Caki2 (cell line): ENCODE measurements around the gene HIVEP2. TPM values are rescaled to one million over a fixed set of nuclear protein-coding genes. Genes with fewer than 3 reads are reported as not detected.

ENCODE experiments used
- DNase-seq: peaks from one replicate; pipeline ENCODE4 v3.0.0-alpha.2; 2015; ENCODE audit warnings: low read depth
- in situ Hi-C: cut with HindIII; loops from 2 replicates; pipeline ENCODE4 v1.10.0; 2016; ENCODE audit warnings: low sequenced_read_pairs, low pct_unique_long_range_greater_than_20kb, mixed read lengths
- total RNA-seq: library from RNA; depleted of rRNA; stranded (reverse); fragments of >200 nt; shearing (Covaris generic); gene quantifications from 2 replicates; pipeline ENCODE4 v1.2.3, GENCODE V29; 2014; ENCODE audit warnings: low replicate concordance

HIVEP2 gene
- total RNA-seq, 1 experiment from 2014 or later = 3.5 TPM

DNA sequence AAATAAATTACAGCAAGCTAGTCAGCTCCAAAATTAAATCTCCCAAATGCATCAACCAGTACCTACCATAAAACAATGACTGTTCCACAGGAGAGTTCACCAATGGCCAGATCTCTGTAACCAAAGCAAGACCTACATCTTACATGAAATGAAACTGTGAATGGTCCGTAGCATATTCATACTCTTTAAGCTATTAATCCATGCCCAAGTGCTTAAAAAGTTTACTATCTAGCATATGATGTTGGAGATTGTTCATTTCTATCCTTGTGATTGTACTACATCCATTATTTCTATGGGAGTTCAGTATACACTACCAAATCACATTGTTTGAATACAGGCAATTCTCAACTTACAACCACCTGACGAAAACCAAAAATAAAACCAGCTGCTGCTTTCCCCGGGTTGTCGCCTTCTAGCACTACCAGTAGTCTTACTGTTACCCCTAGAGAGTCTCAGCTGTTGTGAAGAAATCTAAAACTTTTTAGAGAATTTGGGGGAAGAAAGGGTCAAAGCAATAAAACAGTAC, 38.0 kb downstream of the HIVEP2 start:
- in situ Hi-C loops = no loop called here
- no peak for DNase-seq

DNA sequence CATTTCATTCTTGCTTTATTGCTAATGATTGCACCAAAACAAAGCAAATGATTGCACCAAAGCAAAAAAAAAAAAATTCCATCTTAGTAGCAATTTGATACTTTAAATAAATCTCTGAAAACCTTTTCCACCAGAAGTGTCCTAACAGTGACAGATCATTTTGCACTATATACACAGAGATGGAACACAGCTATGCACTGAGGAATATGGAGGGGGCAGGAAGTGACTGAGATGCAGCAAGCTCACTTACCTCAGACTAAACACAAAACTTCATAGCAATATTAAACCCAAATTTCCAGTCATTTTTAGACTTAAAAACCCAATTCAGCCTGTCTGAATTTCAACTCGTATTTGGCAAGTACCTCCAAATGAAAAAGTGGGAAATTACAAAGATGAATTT, 41.2 kb downstream of the HIVEP2 start:
- in situ Hi-C loops = no loop called here
- no peak for DNase-seq

DNA sequence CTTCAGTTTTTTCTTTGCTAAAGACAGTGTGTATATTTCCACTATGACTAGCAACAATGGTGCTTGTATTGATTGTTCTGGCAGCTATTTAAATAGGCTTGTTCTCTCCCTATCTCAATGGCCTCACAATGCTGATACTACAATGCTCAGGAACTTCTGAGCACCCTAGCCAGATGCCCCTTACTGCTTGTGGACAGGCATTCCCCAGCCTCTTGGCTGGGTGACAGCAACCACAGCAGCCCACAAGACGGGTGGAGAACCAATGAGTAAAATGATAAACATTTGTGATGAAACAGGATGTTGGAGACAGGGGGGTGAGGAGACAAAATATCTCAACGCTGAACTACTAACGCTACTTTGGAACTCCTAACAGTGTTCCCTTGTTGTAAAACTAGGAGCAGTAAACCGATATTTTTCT, 42.3 kb downstream of the HIVEP2 start:
- in situ Hi-C loops = no loop called here
- peak; percentile 79 for DNase-seq

DNA sequence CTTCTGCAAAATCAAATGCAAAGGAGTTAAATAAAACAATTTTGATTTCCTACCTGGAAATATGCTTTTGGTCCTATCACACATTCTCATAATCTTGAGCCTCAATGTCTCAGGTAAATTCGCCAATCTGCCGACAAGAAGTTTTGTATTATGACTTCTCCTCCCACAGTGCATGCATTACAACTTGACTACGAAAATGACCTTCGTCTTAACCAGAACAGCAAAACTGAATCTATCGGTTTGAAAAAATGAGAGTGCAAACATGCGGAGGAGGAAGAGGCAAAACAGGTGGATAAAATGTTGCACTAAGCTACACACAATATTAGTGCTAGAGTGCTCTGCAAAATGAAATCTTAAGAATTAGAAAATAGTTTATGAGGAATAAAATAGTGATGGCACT, 43.4 kb downstream of the HIVEP2 start:
- in situ Hi-C loops = no loop called here
- DNase-seq = no peak

DNA sequence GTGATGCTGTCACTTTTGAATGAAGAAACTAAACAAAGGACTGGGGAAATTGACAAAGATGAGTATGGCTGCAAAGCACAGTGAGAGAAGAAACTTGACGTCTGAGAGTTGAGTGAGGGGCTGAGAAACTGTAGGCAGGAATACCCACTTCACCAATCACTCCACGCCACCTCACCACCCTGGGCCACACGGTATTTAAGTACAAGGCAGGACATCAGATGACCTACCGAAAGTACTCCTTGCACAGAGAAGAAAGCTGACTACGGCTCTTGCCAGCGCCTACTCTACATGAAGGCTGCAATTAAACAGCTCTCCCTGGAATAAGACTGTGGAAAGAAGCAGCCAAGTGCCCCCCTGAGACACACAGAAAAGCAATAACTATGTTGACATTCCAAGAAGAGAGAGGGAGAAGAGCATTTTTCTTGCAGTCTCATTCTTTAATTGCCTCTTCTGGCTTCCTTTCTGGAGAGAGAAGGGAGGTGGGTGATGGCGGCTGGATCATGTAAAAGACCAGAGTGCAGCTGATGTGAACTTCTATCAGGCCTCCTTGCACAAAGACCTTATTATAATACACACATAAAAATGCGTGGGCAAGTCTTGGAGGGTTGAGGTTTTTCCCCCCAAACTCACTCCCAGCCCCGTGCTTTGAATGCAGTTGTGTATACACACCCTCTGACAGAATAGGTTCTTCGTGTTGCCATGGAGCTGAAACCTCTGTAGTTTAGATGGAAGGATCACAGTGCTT, 44.6 kb downstream of the HIVEP2 start:
- no peak for DNase-seq
- in situ Hi-C loops = no loop called here

DNA sequence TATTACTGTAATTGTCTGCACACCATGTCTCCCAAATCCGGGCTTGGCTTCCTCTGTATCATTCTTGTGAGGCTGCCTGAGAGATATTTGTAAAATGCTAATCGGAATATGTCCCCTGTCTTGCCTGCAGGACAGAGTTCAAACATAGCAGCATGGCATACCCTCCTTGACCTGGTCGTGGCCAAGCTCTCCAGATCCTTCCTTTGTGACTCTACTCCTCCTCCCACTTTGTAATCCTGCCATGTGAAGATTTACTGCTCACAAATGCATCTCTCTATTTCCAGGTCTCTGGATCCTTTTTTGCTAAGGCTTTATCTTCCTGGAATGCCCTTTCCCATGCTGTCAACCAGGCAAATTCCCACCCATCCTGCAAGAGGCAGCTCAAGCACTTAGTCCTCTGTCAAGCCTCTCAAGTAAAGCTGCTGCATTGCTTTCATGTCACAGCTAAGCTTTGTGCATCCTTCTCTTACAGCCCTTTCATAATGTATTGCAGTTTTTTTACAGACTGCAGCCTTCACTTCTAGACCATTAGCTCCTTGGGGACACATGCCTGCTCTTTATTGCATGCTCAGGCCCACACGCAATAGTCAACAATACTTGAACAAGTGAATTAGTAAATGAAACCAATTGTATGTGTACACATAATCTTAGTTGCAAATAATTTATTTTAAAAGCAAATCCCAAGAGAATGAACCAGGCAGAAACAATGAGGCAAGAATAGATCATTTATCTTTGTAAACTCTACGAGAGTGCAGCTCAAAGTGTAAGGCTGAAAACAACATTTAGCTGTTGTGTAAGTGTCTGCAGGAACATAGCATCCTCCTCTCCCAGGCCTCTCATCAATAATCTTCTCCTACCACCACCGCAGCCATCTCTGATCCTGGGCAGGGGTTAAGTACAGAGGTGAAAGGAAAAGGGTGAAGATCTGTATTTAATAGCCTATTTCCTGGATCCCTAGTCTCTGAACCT, 45.8 kb downstream of the HIVEP2 start:
- no peak for DNase-seq
- in situ Hi-C loops = no loop called here

DNA sequence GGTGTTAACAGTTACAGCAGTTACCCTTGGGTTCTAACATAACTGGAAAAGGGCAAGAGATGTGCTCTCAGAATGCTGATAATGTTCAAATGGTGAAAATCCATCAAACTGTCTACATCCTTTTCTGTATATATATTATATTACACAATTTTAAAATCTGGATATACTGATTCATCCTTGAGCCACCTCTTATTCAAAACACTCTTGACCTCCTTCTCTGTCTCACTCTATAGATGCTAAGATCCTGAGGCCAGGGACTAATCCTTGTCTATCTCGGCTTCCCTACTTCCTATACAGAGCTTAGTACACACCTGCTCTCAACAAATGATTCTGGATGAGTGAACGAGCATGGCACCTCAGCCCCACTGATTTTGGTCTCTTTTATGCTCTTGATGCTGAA, 47.3 kb downstream of the HIVEP2 start:
- DNase-seq = no peak
- in situ Hi-C loops = no loop called here

DNA sequence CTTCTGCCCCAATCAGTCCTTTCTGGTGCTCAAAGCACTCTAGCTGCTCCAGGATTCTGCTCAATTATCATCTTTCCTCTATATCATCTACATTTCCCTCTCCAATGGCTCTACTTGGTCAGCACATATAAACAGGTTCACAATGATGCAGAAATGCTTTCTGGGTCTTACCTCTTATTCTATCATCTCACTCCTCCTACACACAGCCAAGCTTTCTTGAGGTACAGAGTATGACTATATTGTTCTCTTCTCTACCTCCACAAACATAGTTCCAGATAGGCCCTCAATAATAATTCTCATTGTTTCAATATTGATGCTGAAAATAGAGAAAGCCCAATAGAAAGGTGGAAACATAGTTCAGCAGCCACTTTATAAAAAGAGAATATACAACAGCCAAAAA, 48.2 kb downstream of the HIVEP2 start:
- DNase-seq = no peak
- in situ Hi-C loops = no loop called here

DNA sequence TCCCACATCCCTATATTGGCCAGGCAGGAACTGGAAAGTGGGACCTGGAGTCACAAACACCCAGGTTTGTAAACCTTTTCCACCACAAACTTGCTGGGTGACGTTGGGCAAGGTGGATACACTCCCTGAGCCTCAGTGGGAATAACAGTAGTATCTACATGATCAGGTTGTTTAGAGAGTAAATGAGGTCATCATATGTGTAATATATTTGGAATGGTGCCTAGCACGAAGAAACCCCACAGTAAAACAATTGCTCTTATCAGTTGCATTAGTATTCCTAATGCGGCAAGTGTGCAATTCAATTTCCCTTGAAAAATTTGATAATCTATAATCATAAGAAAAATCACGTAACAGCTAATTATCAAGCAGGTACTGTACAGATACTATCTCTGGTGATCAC, 51.9 kb downstream of the HIVEP2 start:
- no peak for DNase-seq
- in situ Hi-C loops = no loop called here

DNA sequence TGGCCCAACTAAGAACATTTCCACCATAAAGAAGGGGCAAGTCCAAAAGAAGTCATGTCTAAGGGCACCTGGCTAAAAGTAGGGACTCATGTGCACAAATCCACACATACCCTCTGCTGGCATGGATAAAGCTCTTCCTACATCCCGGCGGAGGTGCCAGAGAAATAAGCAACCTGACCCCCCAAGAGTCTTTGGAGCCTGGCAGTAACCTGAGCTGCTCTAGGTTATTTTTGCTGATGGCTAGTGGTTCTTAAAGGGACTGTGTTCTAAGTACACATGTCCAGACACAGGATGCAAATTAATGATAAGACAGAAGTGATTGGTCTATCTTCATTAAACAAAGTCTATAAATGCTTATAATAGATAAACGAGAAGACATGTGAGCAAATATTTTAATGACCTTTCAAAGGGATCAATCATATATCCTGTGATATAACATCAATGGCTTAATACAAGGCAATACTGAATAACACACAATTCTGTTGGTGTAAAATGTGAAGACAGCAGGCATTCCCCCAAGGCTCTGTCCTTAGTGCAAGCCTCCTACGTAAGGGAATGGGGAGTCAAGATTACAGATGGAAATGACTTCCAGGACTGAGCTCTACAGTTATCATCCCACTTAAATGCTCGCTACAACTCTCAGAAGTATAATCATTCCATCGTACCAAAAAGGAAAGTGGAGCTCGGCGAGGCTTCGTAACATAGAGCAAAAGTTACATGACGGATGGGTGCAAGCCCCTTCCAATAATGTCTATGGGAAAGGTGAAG, 52.5 kb downstream of the HIVEP2 start:
- no peak for DNase-seq
- in situ Hi-C loops = no loop called here

DNA sequence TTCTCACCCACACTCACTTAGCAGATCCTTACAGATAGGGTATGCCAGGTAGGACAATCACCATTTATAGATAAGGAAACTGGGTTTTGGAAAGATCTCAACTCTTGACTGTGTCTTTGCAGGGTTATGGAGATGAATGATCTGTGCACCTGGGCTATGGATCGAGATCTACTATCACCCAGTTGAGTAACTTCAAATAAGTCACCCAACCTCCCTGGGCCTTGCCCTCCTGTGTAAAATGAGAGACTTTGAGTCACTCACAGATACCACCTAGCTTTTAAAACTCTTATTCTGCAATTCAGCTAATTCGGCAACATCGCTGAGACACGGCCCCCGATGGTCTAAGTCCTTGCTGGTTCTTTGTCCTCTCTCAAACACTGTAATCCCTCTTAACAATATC, 53.5 kb downstream of the HIVEP2 start:
- no peak for DNase-seq
- in situ Hi-C loops = no loop called here

DNA sequence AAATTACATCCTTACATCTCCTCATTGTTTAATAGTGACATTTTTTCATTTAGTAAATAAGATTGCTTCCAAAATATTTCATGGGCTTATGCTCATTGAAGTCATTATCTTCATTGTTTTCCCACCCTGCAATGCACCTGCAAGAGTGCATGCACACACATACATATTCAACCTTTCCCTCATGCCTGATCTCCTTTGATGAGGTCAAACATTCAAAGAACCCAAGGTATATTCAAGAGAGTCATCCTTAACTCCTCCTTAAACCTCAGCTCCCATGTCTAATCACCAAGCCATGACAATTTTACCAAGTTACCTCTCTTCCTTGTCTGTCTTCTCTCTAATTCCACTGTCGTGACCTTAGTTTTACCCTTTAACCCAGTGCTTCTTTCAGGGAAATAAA, 56.5 kb downstream of the HIVEP2 start:
- in situ Hi-C loops = no loop called here
- no peak for DNase-seq

DNA sequence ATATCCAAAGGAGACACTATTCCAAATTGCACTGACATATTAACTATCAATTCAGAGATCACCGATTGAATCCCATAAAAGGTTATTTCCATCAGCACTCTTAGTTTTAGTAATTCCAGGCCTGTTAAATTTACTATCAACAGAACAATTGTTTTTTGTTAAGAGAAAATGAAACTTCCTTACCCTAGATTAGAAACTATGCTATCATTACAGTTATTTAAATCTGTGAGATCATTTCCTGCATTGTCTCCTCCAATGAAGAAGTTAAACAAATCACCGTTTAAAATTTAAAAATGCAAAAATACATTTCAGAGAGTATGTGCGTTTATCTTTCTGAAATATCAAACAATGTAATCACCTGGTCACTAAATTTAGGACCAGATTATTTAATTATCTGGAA, 57.5 kb downstream of the HIVEP2 start:
- DNase-seq = no peak
- in situ Hi-C loops = no loop called here

DNA sequence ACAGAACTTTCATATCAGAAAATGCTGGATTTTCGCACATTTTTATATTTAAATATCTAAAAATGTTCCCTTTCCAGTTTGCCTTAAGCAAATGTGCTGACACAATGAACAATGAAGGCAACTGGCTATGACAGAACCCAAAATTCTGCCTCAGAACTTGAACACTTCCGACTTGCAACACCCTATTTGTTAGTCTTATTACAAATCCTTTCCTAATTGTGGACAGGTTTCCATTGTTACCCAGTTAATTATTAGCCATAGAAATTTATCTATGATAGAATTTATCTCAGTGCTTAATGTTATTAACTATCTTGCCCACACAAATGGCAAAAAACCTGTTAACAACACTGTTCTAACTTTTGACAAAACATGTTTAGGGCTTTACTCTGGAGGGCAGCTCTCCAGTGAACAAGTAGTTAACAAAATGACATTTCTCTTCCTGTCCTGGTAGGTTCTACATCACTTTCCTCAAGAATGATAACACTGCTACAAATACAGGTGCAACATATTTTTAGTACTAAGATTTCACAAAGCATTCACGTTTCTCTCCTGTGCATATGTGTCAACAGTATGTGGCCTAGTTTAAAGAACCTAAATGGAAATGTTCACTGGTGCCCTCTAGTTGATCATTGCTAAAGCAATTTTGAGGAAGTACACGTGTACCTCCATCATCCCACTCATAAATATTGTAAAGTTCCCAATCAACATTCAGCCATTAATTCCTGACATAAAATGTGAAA, 58.4 kb downstream of the HIVEP2 start:
- in situ Hi-C loops = no loop called here

DNA sequence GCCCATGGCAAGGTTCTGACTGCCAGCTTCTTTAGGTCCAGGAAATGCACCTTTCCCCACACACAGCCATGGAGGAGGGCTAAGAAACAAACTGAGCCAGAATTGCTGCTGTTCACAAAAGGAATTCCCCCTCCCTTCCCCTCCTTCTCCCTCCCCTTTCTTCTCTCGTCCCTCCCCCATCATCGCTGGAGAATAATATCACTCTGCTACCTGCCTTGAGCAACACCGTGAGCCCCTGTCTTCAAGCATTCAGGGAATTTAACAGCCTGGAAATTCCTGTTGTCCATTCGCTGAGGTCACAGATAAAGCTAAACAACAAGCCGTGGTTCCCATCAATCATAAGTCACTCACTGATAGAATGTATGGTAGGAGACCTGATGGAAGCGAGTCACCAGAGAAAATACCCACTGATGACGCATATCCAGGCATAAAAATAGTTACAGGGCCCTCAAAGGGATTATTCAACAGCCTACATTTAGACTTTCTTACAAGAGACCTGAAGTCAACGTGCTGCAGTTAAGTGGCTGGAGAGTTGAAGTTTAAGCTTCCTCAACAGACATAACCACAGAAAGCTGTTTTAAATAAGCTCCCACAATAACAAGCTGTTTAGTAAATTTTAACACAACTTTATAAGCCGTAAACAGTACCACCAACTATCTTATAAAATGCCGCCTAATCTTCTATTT, 59.7 kb downstream of the HIVEP2 start:
- DNase-seq = peak; percentile 99
- in situ Hi-C loops = no loop called here

More for the DNA sequence above, 58.4 kb downstream of the HIVEP2 start:
- peak; percentile 53 for DNase-seq

DNA sequence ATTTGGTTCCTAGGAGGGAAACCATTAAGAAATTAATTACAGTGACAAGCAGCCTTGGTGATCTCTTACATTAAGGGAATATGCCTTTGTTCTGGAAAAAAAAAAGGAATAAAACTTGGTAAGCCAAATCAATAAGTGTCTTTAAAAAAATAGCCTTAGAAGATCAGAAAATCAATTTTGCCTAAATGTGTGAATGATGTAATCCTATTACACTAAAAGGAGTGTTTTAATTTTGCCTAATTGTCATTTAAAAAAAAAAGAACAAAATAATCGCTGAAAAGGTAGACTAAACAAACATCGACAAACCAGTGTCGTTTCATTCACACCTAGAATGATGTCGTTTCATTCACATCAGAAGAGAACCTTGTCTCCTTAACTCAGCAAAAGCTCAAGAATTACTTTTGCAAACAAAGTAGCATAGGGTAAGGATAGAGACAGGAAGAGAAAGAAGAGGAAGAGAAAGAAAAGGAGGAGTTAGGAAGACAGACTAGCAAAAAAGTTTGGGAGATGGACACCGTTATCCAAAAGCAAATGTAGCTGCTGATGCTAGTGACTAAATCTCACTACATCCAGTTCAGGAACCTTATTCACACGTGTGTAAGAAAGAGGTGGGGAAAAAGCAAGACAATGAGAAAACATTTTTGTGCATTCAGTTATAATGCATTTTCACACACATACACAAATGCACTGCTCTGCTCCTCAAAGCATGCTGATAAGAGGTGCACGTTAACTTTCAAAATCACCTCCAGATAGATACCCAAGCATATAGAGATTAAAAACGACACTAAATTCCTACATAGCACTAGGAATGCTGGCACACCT, 60.6 kb downstream of the HIVEP2 start:
- in situ Hi-C loops = no loop called here
- peak; percentile 21 for DNase-seq

DNA sequence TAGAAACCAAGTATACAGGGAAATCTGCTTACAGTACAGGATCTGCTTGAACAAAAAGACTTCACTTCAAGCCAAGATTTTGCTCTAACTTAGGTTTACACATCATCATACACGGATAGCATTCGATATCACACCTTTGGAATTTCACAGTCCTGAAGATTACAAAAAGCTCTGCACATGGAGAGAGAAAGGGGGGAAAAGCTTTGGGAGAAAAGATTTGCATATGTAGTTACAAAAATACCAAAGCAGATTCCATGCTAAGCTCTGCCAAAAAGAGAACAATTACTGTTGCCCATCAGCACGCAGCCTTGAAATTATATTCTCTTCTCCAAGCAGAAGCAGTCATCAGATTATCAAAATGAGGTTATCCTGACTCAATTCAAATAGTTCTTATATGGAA, 62.0 kb downstream of the HIVEP2 start:
- DNase-seq = no peak
- in situ Hi-C loops = no loop called here
